Measurements from ENCODE around the gene CLBA1.

CLBA1 gene

DNA sequence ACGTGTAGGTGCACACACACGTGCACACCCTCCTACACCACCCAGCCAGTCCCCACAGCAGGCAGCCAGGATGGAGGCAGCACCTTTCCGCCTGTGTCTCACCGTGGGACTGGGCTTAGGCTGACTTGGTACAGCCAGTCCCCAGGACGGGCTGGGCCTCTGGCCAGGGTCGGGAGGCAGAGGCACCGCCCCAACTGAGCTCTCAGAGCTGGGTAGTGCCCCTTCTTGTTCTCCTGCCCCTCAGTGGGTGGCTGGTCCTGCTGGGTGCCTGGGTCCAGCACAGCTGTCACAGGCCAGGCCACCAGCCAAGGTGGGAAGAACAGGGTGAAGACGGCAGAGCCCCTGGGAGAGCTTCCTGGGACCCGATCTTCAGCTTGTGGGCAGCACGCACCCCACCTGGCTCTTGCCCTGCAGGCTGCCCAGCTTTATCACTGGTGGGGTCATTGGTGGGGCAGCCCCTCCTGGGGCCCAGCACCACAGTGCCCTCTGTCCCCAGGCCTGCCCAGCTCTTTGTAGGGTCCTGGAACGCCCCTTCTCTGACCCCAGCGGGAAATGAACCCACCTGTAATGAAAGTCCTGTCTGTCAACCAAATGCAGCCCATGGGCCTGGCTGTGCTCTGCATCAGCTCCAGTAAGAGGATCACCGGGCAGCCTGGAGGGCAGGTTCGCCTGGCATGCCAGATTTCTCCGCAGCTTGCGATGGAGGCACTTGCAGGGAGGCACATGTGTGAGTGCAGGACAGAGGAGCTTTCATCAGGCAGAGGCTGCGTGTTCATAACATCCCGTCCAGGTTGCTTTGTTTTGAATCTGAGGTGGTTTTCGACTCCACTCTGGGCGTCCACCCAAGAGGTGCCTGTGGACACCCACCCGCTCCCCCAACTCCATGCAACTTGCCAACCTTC is 20.6 kb downstream of the CLBA1 start:
- no peak for DNase-seq (ENCODE audit: low read depth)
- H3K4me3 ChIP-seq (ENCODE audit: low read depth, low read length) = no peak overlapping the region
- TF ChIP-seq, protein P1, sequence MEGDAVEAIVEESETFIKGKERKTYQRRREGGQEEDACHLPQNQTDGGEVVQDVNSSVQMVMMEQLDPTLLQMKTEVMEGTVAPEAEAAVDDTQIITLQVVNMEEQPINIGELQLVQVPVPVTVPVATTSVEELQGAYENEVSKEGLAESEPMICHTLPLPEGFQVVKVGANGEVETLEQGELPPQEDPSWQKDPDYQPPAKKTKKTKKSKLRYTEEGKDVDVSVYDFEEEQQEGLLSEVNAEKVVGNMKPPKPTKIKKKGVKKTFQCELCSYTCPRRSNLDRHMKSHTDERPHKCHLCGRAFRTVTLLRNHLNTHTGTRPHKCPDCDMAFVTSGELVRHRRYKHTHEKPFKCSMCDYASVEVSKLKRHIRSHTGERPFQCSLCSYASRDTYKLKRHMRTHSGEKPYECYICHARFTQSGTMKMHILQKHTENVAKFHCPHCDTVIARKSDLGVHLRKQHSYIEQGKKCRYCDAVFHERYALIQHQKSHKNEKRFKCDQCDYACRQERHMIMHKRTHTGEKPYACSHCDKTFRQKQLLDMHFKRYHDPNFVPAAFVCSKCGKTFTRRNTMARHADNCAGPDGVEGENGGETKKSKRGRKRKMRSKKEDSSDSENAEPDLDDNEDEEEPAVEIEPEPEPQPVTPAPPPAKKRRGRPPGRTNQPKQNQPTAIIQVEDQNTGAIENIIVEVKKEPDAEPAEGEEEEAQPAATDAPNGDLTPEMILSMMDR (IDR thresholded peaks at IDR 0.05; ENCODE audit: low read depth, low read length, missing control alignments) = no peak
- in situ Hi-C loops (cut with HindIII; ENCODE audit: low sequenced_read_pairs) = no loop called here

DNA sequence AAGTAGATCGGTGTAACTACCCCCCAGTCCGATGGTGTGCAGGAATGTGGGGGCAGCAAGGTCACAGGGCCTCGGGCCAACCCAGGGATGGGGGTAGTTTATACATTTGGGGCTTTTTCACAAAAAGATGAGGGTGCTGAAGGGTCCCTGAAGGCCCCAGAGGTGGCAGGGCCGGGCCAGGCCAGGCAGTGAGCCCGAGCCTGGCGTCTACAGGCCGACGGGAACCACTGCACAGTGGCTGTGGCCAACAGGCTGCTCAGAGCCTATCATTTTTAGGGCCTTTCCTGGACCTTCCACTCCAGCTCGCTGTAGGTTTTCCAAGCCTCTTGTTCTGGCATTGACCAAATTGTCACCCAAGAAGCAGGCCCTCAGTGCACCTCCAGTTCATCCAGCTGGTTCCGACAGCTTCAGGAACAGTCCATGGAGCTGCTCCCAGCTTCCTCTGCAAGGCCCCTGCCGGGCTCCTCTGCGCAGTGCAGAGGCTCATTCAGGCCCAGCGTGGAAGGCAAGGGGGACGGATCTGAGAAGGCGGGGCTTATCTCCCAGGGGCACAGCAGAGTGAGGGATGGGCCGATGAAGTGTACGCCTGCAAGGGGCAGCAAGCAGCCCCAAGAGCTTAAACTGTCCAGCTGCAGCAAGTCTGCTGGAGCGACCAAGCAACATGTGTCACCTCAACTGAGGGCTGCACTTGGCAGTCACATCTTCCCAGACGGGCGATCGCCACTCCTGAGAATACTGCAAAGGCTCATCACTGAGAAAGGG is 21.4 kb downstream of the CLBA1 start:
- in situ Hi-C loops (cut with HindIII; ENCODE audit: low sequenced_read_pairs) = no loop called here
- H3K4me3 ChIP-seq (ENCODE audit: low read depth, low read length) = no peak overlapping the region
- TF ChIP-seq, protein P1 (IDR thresholded peaks at IDR 0.05; ENCODE audit: low read depth, low read length, missing control alignments) = no peak
- no peak for DNase-seq (ENCODE audit: low read depth)

DNA sequence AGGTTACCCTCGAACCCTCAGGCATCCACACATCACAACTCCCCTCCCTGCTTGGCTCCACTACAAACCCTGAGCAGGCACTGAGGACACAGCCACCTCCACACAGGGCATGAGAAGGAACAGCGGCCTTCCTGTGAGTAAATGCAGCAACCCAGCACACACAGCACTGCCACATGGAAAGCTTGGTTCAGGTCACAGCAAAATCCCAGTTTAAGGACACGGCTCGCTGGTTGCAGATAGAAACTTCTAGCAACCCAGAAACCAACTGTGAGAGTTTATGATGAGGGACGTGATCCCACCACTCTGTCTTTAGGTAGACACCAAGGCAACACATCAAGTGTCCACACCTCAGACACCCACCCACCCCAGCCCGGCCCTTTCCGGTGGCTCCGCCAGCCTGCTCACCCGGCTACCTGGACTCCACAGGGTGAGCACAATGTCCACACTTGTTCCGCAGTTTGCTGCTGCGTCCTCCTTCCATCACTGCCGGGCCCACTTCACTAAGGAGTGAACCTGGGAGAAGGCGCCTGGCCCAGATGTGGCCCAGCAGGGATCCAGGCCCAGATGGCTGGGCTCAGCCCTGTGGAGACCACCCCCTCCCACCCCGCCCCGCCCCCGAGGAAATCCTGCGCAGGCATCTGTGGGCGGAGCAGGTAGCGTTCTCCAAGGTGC is 22.1 kb downstream of the CLBA1 start:
- no peak for DNase-seq (ENCODE audit: low read depth)
- in situ Hi-C loops (cut with HindIII; ENCODE audit: low sequenced_read_pairs) = no loop called here
- H3K4me3 ChIP-seq (ENCODE audit: low read depth, low read length) = no peak overlapping the region
- TF ChIP-seq, protein P1 (IDR thresholded peaks at IDR 0.05; ENCODE audit: low read depth, low read length, missing control alignments) = no peak

DNA sequence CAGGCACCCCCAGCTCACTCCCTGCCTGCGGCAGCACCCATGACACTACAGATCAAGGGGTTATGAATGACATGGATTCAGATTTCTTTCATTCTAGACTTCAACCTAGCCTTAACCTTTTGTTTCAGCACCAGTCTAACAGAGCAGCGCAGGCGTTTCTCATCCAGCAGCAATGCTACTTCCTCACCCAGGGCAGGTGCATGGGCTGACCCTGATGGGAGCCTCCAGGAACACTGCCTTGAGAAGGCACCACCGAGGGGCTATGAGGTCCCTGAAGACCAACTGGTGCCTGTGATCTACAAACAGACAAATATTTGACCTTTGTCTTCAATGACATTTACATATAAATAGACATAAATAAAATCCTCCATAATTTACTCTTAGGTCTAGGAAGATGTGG is 24.5 kb downstream of the CLBA1 start:
- TF ChIP-seq, protein P1 (IDR thresholded peaks at IDR 0.05; ENCODE audit: low read depth, low read length, missing control alignments) = no peak
- in situ Hi-C loops (cut with HindIII; ENCODE audit: low sequenced_read_pairs) = no loop called here

DNA sequence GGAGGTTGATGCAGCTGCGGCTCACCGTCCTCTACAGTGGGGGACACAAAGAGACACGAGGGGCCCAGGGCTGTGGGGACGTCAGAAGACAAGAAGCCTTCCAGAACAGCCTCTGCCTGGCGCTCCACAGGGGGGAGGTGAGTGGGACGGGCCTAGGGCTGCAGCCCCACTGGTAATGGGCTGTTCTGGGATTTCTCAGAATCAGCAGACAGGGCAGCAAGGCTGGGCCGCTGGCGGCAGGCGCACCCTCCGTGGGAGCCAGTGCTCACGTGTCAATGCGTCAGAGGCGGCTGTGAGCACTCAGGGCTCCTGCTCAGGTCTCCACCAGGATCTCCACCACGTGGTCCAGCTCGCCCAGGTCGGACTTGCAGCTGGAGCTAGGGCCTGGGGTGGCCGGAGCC is 25.3 kb downstream of the CLBA1 start:
- TF ChIP-seq, protein P1 (IDR thresholded peaks at IDR 0.05; ENCODE audit: low read depth, low read length, missing control alignments) = no peak

More for the DNA sequence above, 24.5 kb downstream of the CLBA1 start:
- no peak for DNase-seq (ENCODE audit: low read depth)
- no peak overlapping the region for H3K4me3 ChIP-seq (ENCODE audit: low read depth, low read length)

DNA sequence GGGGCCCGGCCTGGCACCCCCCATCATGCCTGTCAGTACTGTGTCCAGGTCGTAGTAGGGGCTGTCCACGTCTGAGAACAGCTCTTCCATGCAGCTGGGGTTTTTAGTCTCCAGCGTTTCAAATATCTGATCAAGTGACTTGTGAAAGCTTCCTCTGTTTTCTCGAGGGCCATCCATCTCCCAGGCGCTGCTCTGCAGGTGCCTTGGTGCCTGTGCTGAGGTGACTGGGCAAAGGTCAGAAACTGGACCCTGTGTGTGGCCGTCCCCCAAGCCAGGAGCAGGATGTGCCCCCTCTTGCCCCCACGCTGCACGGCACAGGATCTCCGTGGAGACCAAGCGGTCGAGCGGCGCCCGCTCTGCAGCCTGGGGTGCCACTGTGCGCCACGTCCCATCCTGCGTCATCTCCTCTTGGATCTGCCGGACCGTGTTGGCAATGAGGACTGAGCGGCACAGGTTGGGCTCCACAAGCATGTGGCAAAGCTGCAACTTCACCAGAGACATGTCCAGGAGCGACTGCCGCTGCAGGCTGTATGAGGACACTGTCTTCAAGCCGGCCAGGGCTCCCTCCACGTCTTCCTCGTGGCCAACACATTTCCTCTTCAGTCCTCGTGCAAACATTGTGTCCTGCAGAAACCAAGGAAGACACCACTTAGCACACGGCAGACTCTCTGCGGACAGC is 25.9 kb downstream of the CLBA1 start:
- no peak for DNase-seq (ENCODE audit: low read depth)
- no peak overlapping the region for H3K4me3 ChIP-seq (ENCODE audit: low read depth, low read length)
- in situ Hi-C loops (cut with HindIII; ENCODE audit: low sequenced_read_pairs) = no loop called here
- TF ChIP-seq, protein P1 (IDR thresholded peaks at IDR 0.05; ENCODE audit: low read depth, low read length, missing control alignments) = no peak

More for the DNA sequence above, 25.3 kb downstream of the CLBA1 start:
- in situ Hi-C loops (cut with HindIII; ENCODE audit: low sequenced_read_pairs) = no loop called here
- DNase-seq (ENCODE audit: low read depth) = no peak
- no peak overlapping the region for H3K4me3 ChIP-seq (ENCODE audit: low read depth, low read length)
